Stimulated activated CD8-positive, alpha-beta memory T cell treated with anti-CD3 and anti-CD28 coated beads, Interleukin-2, amount 100 ng/mL, for 48 hours (primary cell): Measurements from ENCODE around the gene ALOXE3.
A peak's percentile ranks its signal among the peaks of the same experiment; 100 is the strongest.

Experiments used
- DNase-seq, 2 donors: peaks; one replicate each; pipeline ENCODE4 v3.0.0-alpha.2; 2020; ENCODE audit warnings: low read depth in 2 of 2

Gene ALOXE3

DNA sequence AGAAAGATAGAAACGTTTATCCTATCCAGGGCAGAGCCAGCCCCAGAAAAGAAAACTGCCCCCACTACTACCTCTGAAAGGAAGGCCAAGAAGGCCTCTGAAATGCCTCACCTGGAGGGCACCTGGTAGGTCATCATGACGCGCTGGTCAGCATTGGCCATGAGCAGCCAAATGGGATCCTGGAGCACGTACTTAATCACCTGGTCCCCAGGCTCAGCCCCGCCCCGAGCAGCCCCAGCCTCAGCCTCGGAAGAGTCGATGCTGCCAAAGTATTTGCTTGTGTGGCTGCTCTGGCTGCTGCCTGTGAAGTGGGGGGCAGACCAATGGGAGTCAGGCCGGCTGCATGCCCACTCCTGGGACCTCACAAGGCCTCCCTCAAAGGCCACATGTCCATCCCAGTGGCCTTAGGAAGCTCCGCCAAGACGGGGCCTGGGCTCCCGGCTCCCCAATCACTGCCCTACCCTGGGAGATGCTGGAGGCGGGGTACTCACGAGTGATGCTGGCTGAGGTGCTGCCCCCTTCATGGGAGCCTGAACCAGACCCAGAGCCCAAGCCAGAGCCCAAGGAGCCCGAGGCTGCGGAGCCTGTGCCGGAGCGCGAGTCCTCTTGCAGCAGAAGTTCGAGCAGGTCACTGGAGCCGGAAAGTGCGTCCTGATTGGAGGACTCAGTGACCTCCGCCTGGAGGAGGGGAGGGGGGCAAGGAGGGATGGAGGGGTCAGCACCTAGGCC lies 24.0 kb upstream of the ALOXE3 start:
- DNase-seq, result no peak

DNA sequence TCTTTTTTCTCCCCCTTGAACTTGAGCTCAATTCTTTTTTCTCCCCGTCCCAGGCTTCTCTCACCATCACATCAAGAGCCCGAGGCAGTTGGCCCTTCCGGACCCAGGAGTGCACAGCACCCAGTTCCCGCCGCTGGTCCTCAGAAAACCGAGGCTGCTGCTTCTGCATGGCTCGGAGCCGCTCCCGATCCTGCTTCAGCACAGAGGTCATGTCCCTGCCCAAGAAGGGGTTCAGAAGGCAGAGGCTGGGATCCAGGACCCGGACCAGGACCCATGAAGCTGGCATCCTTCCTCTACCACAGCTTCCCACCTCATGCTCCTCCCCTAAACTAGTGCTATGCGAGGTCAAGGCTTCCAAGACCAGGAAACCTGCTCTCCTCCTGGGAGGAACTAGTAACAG lies 23.4 kb upstream of the ALOXE3 start:
- DNase-seq, result no peak

DNA sequence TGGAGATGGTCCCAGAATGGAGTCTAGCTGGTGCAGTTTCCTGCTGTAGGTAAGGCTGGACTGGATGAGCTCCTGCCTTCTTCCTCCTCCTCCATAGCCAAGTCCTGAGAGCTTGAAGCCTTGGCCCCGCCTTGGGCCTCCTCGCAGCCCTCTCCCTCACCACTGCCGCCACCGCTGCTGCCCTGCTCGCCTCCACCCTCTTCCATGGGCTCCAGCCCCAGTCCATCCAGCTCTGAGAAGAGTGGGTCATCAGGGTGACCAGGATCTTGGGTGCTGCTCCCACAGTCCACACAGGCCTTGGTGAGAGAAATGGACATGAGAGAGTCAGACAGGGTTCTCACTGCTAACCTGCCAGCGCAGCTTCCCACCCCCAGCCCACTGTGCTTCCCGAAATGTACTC lies 22.7 kb upstream of the ALOXE3 start:
- DNase-seq, result no peak

DNA sequence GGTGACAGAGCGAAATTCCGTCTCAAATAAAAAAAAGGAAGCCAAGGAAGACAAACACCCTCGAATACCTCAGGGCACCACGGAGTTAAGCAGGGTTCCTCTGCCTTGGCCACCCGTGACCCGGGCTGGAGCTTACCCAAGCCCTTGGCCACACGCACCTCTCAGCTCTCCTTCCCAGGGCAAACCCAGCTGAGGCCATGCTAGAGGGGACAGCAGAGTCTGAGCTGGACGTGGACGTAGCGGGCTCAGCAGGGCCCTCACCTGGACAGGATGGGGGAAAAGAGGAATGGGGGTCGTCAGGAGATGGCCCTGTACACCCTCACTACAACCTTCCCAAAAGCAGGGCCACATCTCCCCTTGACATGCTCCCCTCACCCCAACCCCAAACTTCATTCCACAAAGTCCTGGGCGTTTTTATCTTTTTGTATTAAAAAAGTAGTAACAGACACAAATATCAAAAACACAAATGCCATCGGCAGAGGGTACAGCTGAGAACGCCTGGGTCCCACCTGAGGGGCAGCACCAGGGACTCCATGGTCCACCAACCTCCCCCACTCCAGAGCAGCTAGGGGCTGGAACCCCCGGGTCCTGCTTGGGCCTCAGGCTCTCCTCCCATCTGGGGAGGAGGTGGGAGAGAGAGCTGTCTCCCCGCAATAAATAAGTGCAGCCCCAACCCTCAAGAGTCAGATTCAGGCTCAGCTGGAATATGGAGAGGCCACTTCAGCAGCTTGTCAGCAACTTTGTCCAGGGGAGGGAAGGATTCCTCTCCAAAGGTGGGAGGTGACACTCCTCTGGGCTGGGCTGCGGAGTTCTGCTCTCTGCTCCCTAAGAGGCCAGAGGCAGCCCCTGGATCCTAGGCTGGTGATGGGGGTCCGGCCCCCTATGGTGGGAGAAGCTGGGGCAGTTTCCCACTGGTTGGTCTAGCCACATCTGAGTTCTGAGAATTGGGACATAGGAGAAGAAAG lies 22.0 kb upstream of the ALOXE3 start:
- no peak for DNase-seq

DNA sequence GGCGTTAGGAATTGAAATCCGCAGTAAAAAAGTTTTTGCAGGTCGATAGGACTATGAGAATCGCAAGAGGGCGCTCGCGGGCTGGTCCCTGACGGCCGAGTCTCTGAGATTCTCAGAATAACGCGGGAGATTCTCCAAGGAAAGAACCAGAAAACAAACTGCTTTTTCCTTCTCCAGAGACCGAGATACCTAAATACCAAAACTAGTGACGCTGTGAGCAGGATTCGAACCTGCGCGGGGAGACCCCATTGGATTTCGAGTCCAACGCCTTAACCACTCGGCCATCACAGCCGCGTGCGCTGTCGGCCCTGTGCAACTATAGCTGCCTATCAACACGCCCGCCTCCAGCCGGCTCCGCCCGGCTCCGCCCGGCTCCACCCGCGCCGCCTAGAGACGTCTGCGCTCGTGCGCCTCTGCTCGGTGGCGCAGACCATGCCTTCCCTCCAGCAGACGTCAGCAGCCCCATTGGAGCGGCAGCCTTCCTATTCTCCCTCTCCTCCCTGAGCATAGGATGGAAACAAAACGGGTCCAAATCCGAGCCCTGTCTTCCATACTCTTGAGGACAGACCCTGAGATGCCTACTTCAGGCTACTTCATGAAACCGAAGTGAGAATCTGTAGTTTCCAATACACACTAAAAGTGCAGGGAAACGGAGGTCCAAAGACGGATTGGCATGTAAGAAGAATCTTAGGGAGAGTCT lies 20.5 kb upstream of the ALOXE3 start:
- DNase-seq, result peak; percentile 91 to 97

DNA sequence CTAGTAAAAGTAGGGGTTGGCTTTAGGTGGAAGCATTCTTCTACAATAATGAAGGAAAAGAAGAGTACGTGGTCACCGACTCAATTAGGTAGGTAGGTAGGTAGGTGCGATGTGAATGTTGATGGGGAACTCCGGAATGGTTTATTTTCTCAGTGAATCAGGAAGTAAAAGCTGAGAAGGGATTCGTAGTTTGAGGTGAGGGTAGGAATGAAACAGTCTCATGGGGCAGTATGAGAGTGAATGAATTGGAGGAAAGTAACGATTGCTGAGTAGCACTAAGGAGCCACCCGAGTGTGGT lies 20.0 kb upstream of the ALOXE3 start:
- no peak for DNase-seq

DNA sequence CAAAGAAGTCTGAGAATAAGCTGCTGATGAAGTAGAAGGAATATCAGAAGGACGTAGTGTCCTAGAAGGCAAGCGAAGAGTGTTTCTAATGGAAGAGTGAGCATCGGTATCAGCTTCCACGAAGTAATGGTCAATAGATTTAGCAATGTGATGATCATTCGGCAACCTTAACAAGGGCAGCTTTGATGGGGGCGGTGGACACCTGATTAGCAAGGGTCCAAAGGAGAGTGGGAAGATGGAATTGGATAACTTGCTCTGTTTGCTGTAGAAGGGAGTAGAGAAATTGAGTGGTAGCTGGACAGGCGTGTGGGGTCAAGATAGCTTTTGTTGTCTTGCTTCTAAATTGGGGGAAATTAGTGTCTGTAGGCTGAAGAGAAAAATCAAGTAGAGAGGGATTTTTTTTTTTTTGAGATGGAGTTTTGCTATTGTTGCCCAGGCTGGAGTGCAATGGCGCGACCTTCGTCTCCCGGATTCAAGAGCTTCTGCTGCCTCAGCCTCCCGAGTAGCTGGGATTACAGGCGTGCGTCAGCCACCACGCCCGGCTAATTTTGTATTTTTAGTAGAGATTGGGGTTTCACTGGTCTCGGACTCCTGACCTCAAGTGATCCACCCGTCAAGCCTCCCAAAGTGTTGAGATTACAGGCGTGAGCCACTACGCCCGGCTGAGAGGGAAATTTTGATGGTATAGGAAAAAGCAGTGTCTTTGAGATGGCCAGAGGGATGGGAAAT lies 19.5 kb upstream of the ALOXE3 start:
- DNase-seq, result no peak

DNA sequence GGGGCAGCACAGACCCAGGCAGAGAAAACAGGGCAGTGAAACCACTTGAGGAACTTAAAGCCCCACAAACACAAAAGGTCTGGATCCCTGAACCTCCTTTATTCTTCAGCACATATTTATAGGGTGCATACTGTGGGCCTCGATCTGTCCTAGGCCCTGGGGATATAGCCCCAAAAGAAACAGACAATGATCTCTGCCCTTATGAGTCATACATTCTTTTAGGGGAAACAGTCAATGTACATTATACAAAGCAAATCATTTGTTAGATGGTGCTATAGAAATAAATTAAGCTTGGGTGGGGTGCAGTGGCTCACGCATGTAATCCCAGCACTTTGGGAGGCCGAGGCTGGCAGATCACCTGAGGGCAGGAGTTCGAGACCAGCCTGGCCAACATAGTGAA lies 15.6 kb upstream of the ALOXE3 start:
- DNase-seq, result no peak

DNA sequence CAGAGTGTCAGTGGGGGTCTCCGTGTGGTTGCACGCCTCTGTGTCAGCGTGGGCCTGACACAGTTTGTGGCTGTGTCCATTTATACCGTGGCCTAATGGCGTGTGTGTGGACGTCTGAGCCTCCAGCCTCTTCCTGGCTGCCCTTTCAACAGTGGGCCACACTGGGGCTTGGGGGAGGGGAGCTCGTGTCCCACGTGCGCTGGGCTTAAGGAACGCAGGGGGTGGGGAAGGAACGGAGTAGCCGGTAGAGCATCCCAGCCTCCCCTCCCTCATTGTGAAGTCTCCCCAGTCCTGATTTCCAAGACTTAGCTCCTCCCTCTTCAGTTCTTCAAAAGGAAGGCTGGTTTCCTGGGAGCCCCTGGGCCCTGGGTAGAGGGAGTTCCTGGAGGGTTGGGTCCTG lies 15.1 kb upstream of the ALOXE3 start:
- DNase-seq, result no peak

DNA sequence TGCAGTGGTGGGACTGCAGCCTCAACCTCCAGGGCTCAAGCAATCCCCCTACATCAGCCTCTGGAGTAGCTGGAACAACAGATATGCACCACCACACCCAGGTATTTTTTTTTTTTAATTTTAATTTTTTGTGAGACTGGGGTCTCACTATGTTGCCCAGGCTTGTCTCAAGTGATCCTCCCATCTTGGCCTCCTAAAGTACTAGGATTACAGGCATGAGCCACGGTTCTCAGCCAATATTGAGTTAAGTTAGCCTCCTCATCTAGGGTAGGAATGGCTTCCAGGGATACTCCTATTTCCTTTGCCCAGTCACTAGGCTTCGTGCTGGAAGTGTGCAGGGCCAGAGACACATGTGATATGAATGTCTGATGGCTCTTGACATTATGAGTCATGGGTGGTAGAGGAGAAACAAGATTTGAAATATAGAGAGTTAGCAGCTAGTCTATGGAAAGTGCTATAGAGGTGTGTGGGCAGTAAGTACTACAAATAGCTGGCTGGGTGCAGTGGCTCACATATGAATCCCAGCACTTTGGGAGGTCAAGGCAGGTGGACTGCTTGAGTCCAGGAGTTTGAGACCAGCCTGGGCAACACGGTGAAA lies 13.6 kb upstream of the ALOXE3 start:
- no peak for DNase-seq

DNA sequence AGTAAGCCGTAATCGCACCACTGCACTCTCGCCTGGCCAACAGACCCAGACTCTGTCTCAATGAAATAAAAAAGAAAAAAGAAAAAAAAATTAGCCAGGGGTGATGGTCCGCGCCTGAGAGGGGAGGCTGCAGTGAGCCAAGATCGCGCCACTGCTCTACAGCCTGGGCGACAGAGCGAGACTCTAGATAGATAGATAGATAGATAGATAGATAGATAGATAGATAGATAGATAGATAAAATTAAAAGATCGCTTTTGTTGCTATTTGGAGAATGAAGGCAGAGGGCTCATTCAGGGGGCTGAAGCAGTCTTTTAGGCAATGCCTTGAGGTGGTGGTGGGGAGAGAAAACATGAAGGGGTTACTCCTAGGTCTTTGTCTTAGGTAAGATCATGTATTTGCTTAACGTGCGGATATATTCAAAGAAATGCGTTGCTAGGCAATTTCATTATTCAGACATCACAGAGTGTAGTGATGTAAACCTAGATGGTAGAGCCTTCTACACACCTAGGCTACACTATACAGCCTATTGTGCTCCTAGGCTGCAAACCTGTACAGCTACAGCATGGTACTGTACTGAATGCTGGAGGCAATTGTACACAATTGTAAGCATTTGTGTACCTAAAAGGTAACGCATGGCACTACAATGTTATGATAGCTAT lies 9.9 kb upstream of the ALOXE3 start:
- no peak for DNase-seq

DNA sequence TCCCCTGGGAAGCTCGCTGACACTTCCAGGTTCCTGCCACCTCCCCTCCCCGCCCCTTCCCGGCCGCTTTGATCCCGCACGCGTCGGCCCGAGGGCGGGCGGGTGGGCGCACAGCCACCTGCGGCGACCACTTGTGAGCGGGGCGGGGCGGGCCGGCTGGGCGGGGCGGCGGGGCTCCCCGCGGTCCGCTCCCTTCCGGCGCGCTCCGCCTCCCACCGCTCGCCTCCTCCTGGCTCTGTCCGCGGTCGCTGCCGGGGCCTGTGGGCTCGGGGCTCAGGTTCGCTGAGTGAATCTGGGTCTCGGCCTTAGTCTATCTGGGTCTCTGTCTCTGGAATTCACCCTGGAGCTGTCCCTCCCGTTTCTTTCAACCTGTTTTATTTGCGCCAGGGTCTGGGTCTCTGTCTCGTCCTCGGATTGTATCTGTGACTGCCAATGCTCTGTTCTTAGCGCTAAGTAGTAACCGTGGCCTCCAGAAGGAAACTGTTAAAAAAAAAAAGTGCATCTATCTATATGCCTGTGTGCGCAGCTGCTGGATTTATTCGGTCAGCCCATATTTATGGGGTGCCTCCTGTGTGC lies 8.3 kb upstream of the ALOXE3 start:
- DNase-seq, result peak in 1 of 2 donors; percentile 57

DNA sequence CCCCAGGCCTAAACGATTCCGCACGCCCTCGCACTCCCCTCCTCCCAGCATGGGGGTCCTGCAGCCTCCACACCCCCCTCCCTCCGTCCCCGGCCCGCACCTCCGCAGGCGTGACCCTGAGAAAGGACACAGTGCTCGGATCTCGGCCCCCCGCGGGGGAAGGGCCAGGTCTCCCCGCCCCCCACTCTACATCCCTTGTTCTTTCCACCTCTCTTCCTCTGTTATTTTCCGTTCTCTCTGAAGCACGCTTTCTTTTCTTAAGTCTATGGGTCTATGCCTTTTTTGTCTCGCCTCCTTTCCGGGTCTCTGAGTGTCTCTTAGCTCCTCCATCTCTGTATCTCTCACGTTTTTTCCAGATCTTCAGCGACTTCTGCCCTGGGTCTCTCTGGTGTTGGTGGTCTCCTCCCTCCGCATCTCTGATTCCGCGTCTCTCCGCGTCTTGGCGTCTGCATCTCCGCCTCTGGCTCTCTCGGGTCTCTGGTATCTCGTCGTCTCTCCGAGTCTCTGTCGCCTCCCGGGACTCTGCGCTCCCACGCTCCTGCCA lies 7.7 kb upstream of the ALOXE3 start:
- DNase-seq, result no peak

DNA sequence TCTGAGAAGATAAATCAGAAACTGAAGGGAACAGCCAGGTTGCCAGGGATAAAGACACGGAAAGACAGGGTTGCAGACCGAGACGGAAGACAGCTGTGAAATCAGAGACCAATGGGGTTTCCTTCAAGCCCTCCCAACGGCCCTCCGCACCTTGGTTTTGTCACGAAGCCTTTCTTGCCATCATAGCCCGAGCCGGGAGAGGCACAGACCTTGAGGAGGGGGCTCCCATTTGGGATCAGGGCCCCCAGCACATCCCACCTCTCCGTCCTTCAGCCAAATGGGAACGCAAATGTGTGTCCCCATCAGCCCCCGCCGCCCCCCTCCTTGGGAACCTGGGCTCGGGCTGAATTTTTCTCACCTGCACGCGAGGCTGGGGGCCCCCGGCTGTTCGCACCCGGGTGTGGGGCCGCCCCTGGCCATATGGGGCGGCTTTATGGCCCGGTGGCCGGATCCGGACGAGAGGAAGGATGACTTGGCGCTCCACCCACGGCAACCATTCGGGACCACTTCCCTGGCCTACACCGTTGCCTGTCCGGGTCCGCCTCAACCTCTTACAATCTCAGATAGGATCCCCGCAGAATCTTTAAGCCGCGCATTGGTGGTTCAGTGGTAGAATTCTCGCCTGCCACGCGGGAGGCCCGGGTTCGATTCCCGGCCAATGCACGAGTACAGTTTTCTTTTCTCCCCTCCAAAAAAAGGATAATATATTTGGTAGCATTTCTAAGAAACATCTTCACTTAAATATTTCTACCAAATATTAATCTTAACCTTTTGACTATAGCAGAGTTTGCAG lies 7.0 kb upstream of the ALOXE3 start:
- DNase-seq, result peak; percentile 73 to 89

DNA sequence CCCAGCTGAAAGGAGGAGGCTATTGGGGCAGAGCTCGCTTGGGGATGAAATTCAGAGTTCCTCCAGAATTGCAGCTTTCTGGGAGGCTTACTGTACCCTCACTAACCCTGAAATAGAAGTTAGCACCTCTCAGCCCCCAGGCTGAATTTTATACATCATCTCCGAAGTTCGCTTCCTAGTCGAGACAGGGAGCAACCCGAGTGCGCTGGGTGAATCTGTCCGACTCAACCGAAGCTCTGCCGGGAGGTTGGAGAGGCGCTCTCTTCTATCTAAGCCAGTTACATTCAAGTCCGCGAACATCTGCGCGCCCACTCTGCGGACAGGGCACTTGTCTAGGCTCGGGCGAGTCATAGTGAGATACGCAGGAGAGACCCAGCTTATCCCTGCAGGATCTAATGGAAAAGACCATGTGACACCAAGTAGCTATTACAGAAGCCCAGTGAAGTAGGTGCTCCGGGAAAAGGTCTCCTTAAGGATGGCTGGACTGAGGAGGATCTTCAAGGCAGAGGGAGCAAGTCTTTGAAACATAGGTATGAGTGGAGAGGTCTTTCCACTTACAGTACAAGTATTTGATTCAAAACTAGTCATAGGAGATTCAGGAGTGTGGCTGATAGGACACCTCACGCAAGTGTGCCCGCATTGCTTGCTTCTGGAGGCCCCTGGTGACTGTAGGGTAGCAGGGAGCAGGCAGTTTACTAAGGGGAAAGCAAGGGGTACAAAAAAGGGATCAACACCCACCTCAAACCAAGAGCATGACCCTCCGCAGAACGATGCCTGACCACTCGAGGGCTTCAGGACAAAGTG lies 6.2 kb upstream of the ALOXE3 start:
- no peak for DNase-seq

DNA sequence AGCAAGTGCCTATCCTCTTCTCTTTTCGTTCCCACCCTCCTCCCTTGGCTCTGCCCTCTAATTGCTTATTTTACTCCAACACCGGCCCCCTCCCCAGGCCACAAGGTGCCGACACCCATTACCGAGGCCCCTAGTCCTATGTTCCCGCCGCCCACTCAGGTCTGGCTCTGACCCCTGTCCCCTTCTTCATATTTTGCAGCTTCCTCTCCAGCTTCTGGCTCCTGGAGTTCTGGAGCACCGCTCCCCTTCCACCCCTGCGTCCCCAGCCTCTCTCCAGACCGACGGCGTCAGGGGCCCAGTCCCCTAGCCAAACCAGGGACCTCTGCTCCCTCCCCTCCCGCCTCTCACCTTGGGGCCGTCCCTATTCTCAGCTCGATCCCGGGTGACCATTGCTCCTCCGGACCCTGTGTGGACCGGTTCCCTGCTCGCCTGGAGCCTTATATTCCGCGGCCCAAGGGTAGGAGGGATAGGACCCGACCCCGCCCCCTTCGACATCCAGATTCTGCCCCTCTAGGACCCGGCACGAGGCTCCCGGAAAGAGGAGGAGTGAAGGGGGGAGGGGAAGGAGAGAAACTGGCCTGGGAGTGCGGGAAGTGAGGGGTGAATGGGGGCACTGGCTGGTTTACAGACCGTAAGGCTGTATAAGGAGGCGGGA lies 5.5 kb upstream of the ALOXE3 start, which contains the start of gene HES7:
Gene HES7 (minus strand): TSS at position 412 of the 655 bp plus-strand sequence. CDS start 22 bp downstream, at position 390.
- no peak for DNase-seq

DNA sequence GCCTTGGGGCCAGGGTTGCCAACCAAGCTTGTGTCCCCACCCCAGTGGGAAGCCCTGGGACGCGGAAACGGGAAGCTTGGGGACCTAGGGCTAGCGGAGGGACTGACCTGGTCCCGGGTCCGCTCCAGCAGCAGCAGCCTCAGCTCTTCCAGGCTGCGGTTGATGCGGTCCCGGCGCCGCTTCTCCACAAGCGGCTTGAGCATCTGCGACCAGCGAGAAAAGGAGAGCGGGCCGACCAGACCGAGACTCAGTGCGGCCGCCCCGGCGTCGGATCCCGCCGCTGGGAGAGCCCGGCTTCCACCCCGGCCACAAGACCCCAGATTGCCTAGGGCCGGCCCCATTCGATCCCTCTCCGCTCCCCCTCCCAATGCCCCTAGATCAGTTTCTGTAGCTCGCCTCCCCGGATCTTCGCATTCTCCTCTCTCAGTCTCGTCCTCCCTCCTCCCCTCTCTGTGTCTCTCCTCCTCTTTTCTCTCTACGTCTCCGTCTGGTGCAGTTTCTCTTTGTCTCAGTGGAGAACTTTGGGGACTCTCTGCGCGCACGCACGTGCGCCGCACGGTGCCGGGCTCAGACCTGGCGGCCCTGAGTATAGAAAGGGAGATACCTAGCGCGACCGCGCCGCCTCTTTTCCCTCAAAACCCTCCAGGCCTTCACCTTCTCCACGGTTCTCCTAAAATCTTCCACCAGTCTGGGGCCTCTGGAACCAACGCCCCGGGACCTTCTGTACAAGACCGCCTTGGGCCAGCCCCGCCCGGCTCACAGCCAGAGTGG lies 4.8 kb upstream of the ALOXE3 start:
- no peak for DNase-seq
